Panc1 (cell line): ENCODE data around the gene PYGM. TPM values are rescaled to one million over a fixed set of nuclear protein-coding genes. Genes with fewer than 3 reads are reported as not detected.

Source experiments
- ATAC-seq: fragments of 200-7000 bp; cut with Tn5 transposase; 2 replicates; pipeline ENCODE4 v1.9.1; 2020; ENCODE audit warnings: mild to moderate bottlenecking, moderate library complexity
- BruUV-seq: library from RNA; stranded (reverse); fragments of 400-500 nt; replicated peaks from 2 replicates; lab custom pipeline; 2021; lab: Mats Ljungman, UMichigan
- CTCF ChIA-PET: fragments of 300-600 bp; sonication (Branson Sonifier 250); formaldehyde crosslinking; loops from one replicate; lab custom pipeline; 2022; ENCODE audit warnings: antibody characterized with exemption; lab: Charles Lee
- POLR2A ChIA-PET: fragments of 300-600 bp; sonication (Branson Sonifier 250); formaldehyde crosslinking; loops from one replicate; lab custom pipeline; 2022; ENCODE audit warnings: antibody characterized with exemption; lab: Charles Lee
- DNase-seq: peaks from one replicate; pipeline ENCODE4 v3.0.0-alpha.2; 2010; ENCODE audit warnings: low read depth, low spot score
- H3K27ac ChIP-seq: 2 replicates; pipeline ENCODE4 v1.5.1; 2011; ENCODE audit warnings: mild to moderate bottlenecking, low read length, inconsistent platforms
- H3K27me3 ChIP-seq: fragments of 200-500 bp; sonication (Bioruptor generic); 2 replicates; pipeline ENCODE4 v1.6.0; 2014; ENCODE audit warnings: low read length, inconsistent platforms; ENCODE audit not compliant: control insufficient read depth, insufficient read depth
- H3K36me3 ChIP-seq: fragments of 200-500 bp; sonication (Bioruptor generic); 2 replicates; pipeline ENCODE4 v1.5.1; 2014; ENCODE audit warnings: inconsistent platforms, mild to moderate bottlenecking, low read length, moderate library complexity; ENCODE audit not compliant: control insufficient read depth, insufficient read depth
- H3K4me1 ChIP-seq: 2 replicates; pipeline ENCODE4 v1.5.1; 2011; ENCODE audit warnings: inconsistent platforms, mild to moderate bottlenecking, low read length, moderate library complexity; ENCODE audit not compliant: control insufficient read depth, insufficient read depth
- H3K4me3 ChIP-seq, 2 experiments: 2 replicates each; pipeline ENCODE4 v1.5.1; 2011 to 2012; ENCODE audit warnings: low read depth in 2 of 2, low read length in 2 of 2, mild to moderate bottlenecking in 2 of 2, inconsistent platforms in 1 of 2, moderate library complexity in 1 of 2
- H3K9me3 ChIP-seq: fragments of 200-500 bp; sonication (Bioruptor generic); 2 replicates; pipeline ENCODE4 v1.5.1; 2014; ENCODE audit warnings: low read depth, mild to moderate bottlenecking, inconsistent platforms, low read length, moderate library complexity; ENCODE audit not compliant: control insufficient read depth, insufficient read depth
- POLR2AphosphoS5 ChIP-seq: IDR thresholded peaks from 2 replicates; pipeline ENCODE4 v1.6.1; 2012; ENCODE audit warnings: mild to moderate bottlenecking, low read depth, low read length, moderate library complexity
- REST ChIP-seq, 2 experiments: IDR thresholded peaks; 2 replicates each; pipeline ENCODE4 v1.6.1; 2011 to 2012; ENCODE audit warnings: low read depth in 2 of 2, control low read depth in 1 of 2, low read length in 1 of 2, mild to moderate bottlenecking in 1 of 2, moderate library complexity in 1 of 2; ENCODE audit not compliant: insufficient read depth in 1 of 2
- SIN3A ChIP-seq: IDR thresholded peaks from 2 replicates; pipeline ENCODE4 v1.6.1; 2012; ENCODE audit warnings: low read depth, mild to moderate bottlenecking, low read length, moderate library complexity, borderline replicate concordance; ENCODE audit not compliant: insufficient read depth
- TCF7L2 ChIP-seq: IDR thresholded peaks from 2 replicates; pipeline ENCODE4 v1.6.1; 2011; ENCODE audit warnings: mild to moderate bottlenecking, low read depth, low read length, inconsistent platforms
- in situ Hi-C: cut with HindIII; loops from 2 replicates; pipeline ENCODE4 v1.10.0; 2016; ENCODE audit warnings: low sequenced_read_pairs, low pct_unique_long_range_greater_than_20kb
- intact Hi-C: fragments of 100-400 bp; cut with micrococcal nuclease; formaldehyde crosslinking; loops from one replicate; pipeline ENCODE4 v1.10.0; 2022; ENCODE audit not compliant: unreplicated experiment
- total RNA-seq: library from RNA; stranded (reverse); gene quantifications from one replicate; pipeline ENCODE4 v1.2.1, GENCODE V29; 2021; ENCODE audit not compliant: unreplicated experiment
- TF ChIP-seq, protein P1 (sequence below): fragments of 450-650 bp; IDR thresholded peaks from 2 replicates; pipeline ENCODE4 v1.5.1; 2017; ENCODE audit warnings: mild to moderate bottlenecking

PYGM gene
- total RNA-seq, 1 experiment from 2014 or later = 0.39 TPM

- no peak overlapping the region for H3K27ac ChIP-seq
- TF ChIP-seq REST (IDR thresholded peaks at IDR 0.05; ENCODE audit: insufficient read depth in 1 of 2, low read depth in 2 of 2, low read length in 1 of 2) = no peak
- TF ChIP-seq TCF7L2 = no peak
- TF ChIP-seq SIN3A = no peak
- TF ChIP-seq, protein P1, sequence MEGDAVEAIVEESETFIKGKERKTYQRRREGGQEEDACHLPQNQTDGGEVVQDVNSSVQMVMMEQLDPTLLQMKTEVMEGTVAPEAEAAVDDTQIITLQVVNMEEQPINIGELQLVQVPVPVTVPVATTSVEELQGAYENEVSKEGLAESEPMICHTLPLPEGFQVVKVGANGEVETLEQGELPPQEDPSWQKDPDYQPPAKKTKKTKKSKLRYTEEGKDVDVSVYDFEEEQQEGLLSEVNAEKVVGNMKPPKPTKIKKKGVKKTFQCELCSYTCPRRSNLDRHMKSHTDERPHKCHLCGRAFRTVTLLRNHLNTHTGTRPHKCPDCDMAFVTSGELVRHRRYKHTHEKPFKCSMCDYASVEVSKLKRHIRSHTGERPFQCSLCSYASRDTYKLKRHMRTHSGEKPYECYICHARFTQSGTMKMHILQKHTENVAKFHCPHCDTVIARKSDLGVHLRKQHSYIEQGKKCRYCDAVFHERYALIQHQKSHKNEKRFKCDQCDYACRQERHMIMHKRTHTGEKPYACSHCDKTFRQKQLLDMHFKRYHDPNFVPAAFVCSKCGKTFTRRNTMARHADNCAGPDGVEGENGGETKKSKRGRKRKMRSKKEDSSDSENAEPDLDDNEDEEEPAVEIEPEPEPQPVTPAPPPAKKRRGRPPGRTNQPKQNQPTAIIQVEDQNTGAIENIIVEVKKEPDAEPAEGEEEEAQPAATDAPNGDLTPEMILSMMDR = no peak
- TF ChIP-seq POLR2AphosphoS5 = no peak
Measured at GRCh38 chr11:64770120-64770519, 10.3 kb upstream of the PYGM start.

GRCh38 chr11:64769283-64769682, 9.5 kb upstream of the PYGM start:
- CTCF ChIA-PET = no interaction called here
- Histone ChIP-seq H3K4me3 (no peak overlapping the region), H3K27me3 (no peaks in the 10 kb centered on the region), H3K27ac (no peak overlapping the region), H3K36me3 (peaks cover 79% of the 10 kb centered on the region), H3K4me1 (peaks cover 8% of the 10 kb centered on the region), H3K9me3 (no peaks in the 10 kb centered on the region)
- POLR2A ChIA-PET = no interaction called here
- TF ChIP-seq, protein P1 = no peak
- TF ChIP-seq TCF7L2 (no peak), SIN3A (no peak), POLR2AphosphoS5 (no peak; the same call in 1 of the 2 replicates), REST (IDR thresholded peaks at IDR 0.05; ENCODE audit: insufficient read depth in 1 of 2, low read depth in 2 of 2, low read length in 1 of 2) (no peak)
- BruUV-seq = no TSS peak
- in situ Hi-C loops = no loop called here
- ATAC-seq = no peak
- intact Hi-C loops = no loop called here
- DNase-seq = no peak

More at GRCh38 chr11:64770120-64770519, 10.3 kb upstream of the PYGM start:
- Histone ChIP-seq H3K27me3 (no peaks in the 10 kb centered on the region), H3K36me3 (peaks cover 78% of the 10 kb centered on the region), H3K9me3 (no peaks in the 10 kb centered on the region), H3K4me3 (no peak overlapping the region), H3K4me1 (no peaks in the 10 kb centered on the region)
- ChIA-PET CTCF (no interaction called here), POLR2A (no interaction called here)
- no peak for ATAC-seq
- intact Hi-C loops (no loop called here), in situ Hi-C loops (no loop called here)
- DNase-seq = no peak
- no TSS peak for BruUV-seq
